ENCODE data around the gene MAP4K3.

The MAP4K3 gene

GRCh38 chr2:39266139-39266805, 170.8 kb downstream of the MAP4K3 start:
- H3K4me3 ChIP-seq (ENCODE audit: low read depth, low read length), result no peak overlapping the region
- DNase-seq (ENCODE audit: low read depth), result no peak
- TF ChIP-seq CTCF (conservative IDR thresholded peaks at IDR 0.05; ENCODE audit: low read depth, low read length), result no peak

GRCh38 chr2:39265315-39265714, 171.8 kb downstream of the MAP4K3 start:
- no peak for TF ChIP-seq CTCF (conservative IDR thresholded peaks at IDR 0.05; ENCODE audit: low read depth, low read length)
- H3K4me3 ChIP-seq (ENCODE audit: low read depth, low read length), result no peak overlapping the region
- DNase-seq (ENCODE audit: low read depth), result no peak

- no peak overlapping the region for H3K4me3 ChIP-seq (ENCODE audit: low read depth, low read length)
- TF ChIP-seq CTCF (conservative IDR thresholded peaks at IDR 0.05; ENCODE audit: low read depth, low read length), result no peak
- DNase-seq (ENCODE audit: low read depth), result no peak
These were observed 172.4 kb downstream of the MAP4K3 start for GRCh38 chr2:39264733-39265132.

GRCh38 chr2:39260087-39260486, 177.0 kb downstream of the MAP4K3 start:
- TF ChIP-seq CTCF (conservative IDR thresholded peaks at IDR 0.05; ENCODE audit: low read depth, low read length), result no peak
- no peak overlapping the region for H3K4me3 ChIP-seq (ENCODE audit: low read depth, low read length)
- DNase-seq (ENCODE audit: low read depth), result no peak

GRCh38 chr2:39256040-39256439, 181.0 kb downstream of the MAP4K3 start:
- DNase-seq (ENCODE audit: low read depth), result no peak
- TF ChIP-seq CTCF (conservative IDR thresholded peaks at IDR 0.05; ENCODE audit: low read depth, low read length), result no peak
- no peak overlapping the region for H3K4me3 ChIP-seq (ENCODE audit: low read depth, low read length)

- DNase-seq (ENCODE audit: low read depth), result no peak
- no peak for TF ChIP-seq CTCF (conservative IDR thresholded peaks at IDR 0.05; ENCODE audit: low read depth, low read length)
- no peak overlapping the region for H3K4me3 ChIP-seq (ENCODE audit: low read depth, low read length)
These were observed 184.1 kb downstream of the MAP4K3 start for GRCh38 chr2:39252888-39253518.

- no peak for TF ChIP-seq CTCF (conservative IDR thresholded peaks at IDR 0.05; ENCODE audit: low read depth, low read length)
- H3K4me3 ChIP-seq (ENCODE audit: low read depth, low read length), result no peak overlapping the region
- DNase-seq (ENCODE audit: low read depth), result no peak
These were observed 189.5 kb downstream of the MAP4K3 start for GRCh38 chr2:39247512-39248043.

Data from choroid plexus epithelial cell (primary cell).